ENCODE data around the gene KCND3. TPM values are rescaled to one million over a fixed set of nuclear protein-coding genes. Genes with fewer than 3 reads are reported as not detected.

Gene KCND3
- total and polyA plus RNA-seq, 12 donors: 0.39 to 6.7 (median 3.1) TPM

DNA sequence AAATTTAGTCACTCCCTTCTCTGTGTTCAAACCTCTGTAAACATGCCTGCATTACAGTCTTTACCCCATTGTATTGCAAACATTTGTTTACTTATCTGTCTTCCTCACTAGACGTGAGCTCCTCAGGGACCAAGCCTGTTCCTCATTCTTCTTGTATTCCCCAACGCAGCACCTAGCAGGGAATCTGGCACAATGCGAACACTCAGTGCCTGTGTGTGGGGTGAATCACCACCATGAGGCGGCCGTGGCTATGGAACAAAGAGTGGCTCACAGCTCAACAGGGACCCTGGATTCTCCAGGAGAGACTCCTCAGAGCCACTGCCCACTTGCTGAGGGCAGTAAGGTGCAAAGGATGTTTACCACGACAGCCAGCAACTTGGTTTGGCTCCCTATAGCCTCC, 137.9 kb downstream of the KCND3 start:
- Histone ChIP-seq H3K4me1 (replicated peaks in 1 of 2) (no peaks in the 10 kb centered on the region), H3K36me3 (replicated peaks in 1 of 2) (no peaks in the 10 kb centered on the region), H3K9me3 (replicated peaks in 1 of 3) (no peaks in the 10 kb centered on the region), H3K27me3 (no peaks in the 10 kb centered on the region), H3K4me3 (no peak overlapping the region), H3K27ac (no peak overlapping the region)
- no peak for TF ChIP-seq POLR2A (IDR thresholded peaks at IDR 0.05)
- TF ChIP-seq, protein P1, sequence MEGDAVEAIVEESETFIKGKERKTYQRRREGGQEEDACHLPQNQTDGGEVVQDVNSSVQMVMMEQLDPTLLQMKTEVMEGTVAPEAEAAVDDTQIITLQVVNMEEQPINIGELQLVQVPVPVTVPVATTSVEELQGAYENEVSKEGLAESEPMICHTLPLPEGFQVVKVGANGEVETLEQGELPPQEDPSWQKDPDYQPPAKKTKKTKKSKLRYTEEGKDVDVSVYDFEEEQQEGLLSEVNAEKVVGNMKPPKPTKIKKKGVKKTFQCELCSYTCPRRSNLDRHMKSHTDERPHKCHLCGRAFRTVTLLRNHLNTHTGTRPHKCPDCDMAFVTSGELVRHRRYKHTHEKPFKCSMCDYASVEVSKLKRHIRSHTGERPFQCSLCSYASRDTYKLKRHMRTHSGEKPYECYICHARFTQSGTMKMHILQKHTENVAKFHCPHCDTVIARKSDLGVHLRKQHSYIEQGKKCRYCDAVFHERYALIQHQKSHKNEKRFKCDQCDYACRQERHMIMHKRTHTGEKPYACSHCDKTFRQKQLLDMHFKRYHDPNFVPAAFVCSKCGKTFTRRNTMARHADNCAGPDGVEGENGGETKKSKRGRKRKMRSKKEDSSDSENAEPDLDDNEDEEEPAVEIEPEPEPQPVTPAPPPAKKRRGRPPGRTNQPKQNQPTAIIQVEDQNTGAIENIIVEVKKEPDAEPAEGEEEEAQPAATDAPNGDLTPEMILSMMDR (IDR thresholded peaks at IDR 0.05): no peak
- intact Hi-C loops (cut with DNase I): no loop called here
- DNase-seq: no peak
- WGBS, 4 donors: 47 to 73% (median 67%) methylated on average over 6 of the region's 6 CpGs

DNA sequence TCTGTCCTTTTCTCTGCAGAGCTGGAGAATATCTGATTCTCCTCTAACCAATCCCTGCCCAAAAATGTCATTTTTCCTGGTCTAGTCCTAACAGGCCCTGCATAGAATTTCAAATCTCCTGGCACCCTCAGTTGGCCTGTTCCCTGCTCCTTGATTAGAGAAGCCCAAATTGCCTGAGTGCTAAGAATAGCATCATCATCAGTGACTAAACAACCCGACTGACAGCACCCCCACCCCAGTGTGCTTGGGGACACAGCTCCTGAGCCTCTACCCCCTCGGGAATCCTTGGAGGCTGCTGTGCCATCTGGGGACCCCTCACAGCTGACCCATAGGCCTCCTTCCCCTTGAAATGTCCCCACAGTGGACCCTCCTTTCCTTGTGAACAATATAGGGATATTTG, 139.4 kb downstream of the KCND3 start:
- no peaks in the 10 kb centered on the region for H3K9me3 ChIP-seq (replicated peaks in 1 of 3)
- no peak for DNase-seq
- H3K36me3 ChIP-seq (replicated peaks in 1 of 2): no peaks in the 10 kb centered on the region
- H3K27ac ChIP-seq: no peak overlapping the region
- 47 to 69% (median 61%) methylated on average over 2 of the region's 2 CpGs; no CpG with 5 or more reads in 1 of the 4 donors for WGBS, 4 donors
- no peaks in the 10 kb centered on the region for H3K27me3 ChIP-seq
- TF ChIP-seq, protein P1 (IDR thresholded peaks at IDR 0.05): no peak
- no peak for TF ChIP-seq POLR2A (IDR thresholded peaks at IDR 0.05)
- no peak overlapping the region for H3K4me3 ChIP-seq
- intact Hi-C loops (cut with DNase I): no loop called here
- no peaks in the 10 kb centered on the region for H3K4me1 ChIP-seq (replicated peaks in 1 of 2)

DNA sequence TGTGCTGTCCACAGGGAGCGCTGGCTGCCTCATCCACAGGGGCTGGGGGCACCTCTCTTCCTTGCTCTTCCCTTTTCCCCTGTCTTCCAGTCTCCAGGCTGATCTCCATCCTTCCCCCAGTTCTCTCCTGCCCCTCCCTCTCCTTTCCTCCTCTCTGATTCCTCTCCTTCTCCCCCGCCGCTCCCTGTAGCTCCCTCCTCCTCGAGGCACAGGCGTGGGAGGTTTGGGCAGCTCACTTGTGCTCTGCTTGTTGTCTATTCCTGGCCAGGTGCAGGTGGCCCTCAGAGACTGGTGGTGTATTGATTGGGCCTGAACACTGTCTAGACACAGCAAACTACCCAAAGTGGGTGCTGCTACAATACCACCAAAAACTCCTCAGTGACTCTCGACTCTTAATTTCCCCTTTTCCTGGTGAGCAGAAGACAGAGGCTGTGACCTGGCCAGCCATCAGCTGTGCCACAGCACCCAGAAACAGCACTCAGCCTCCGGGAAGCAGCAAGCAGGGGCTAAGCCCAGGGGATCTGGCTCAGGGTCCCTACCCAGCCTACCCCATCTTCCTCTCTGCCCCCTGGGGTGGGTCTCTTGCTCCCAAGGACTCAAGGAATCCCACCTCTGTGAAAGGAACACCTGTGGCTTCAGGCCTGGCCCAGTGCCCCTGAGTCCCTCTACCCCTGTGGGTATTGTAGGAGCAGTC, 140.5 kb downstream of the KCND3 start:
- H3K4me1 ChIP-seq (replicated peaks in 1 of 2): no peaks in the 10 kb centered on the region
- no peak for DNase-seq
- H3K27me3 ChIP-seq: no peaks in the 10 kb centered on the region
- TF ChIP-seq POLR2A (IDR thresholded peaks at IDR 0.05): no peak
- TF ChIP-seq, protein P1 (IDR thresholded peaks at IDR 0.05): no peak
- H3K27ac ChIP-seq: no peak overlapping the region
- 64 to 82% (median 76%) methylated on average over 6 to 7 of the region's 7 CpGs for WGBS, 4 donors
- no peaks in the 10 kb centered on the region for H3K9me3 ChIP-seq (replicated peaks in 1 of 3)
- no peak overlapping the region for H3K4me3 ChIP-seq
- intact Hi-C loops (cut with DNase I): no loop called here
- no peaks in the 10 kb centered on the region for H3K36me3 ChIP-seq (replicated peaks in 1 of 2)

DNA sequence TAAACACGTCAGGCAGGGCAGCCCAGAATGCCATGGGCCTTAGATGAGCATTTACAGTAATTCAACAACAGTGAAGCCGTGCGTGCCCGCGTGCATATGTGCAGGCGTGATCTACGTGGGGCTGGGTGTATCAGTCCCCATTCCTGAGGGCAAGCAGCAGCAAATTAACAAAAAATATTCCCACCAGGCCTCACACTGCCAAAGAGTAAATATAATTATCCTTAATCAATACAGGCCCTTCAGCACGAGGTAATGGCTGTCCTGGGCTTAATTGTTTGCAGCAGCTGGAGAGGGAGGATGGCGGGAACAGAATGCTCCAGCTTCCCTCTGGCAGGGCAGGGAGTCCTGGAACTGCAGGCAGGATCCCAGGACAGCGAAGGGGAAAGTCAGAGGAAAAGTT, 142.0 kb downstream of the KCND3 start:
- Histone ChIP-seq H3K36me3 (replicated peaks in 1 of 2) (no peaks in the 10 kb centered on the region), H3K4me1 (replicated peaks in 1 of 2) (no peaks in the 10 kb centered on the region), H3K27me3 (no peaks in the 10 kb centered on the region), H3K27ac (no peak overlapping the region), H3K9me3 (replicated peaks in 1 of 3) (no peaks in the 10 kb centered on the region), H3K4me3 (no peak overlapping the region)
- intact Hi-C loops (cut with DNase I): no loop called here
- no peak for DNase-seq
- 88 to 89% (median 88%) methylated on average over 10 of the region's 10 CpGs for WGBS, 4 donors
- TF ChIP-seq, protein P1 (IDR thresholded peaks at IDR 0.05): no peak
- TF ChIP-seq POLR2A (IDR thresholded peaks at IDR 0.05): no peak
